Left lung (tissue), 10 donors: Measurements from ENCODE around the gene TNK2. TPM values are rescaled to one million over a fixed set of nuclear protein-coding genes. Genes with fewer than 3 reads are reported as not detected.
"Not testable (repeated sequence)": the region's sequence is repeated elsewhere in the genome, so short reads cannot be mapped to it uniquely, and the experiment has no call there.

Source experiments
- ATAC-seq: fragments of 200-7000 bp; cut with Tn5 transposase; one replicate; pipeline ENCODE4 v1.9.1; 2020; ENCODE audit warnings: moderate library complexity
- DNase-seq, 4 donors: peaks; one replicate each; pipeline ENCODE4 v3.0.0-alpha.2; 2013 to 2020
- H3K27ac ChIP-seq, 2 donors: fragments of 200-600 bp; sonication (generic) in 1 of 2; one replicate each; pipeline versions ENCODE4 v1.5.0 to v1.8.0; 2020 to 2021
- H3K27me3 ChIP-seq, 2 donors: fragments of 200-600 bp; sonication (generic) in 1 of 2; one replicate each; pipeline versions ENCODE4 v1.5.0 to v1.8.0; 2020 to 2021
- H3K36me3 ChIP-seq, 2 donors: fragments of 200-600 bp; sonication (generic) in 1 of 2; one replicate each; pipeline versions ENCODE4 v1.5.0 to v1.8.0; 2020 to 2021
- H3K4me1 ChIP-seq, 2 donors: fragments of 200-600 bp; one replicate each; pipeline ENCODE4 v1.8.0; 2021
- H3K4me3 ChIP-seq, 2 donors: fragments of 200-600 bp; sonication (generic) in 1 of 2; one replicate each; pipeline versions ENCODE4 v1.5.0 to v1.8.0; 2020 to 2021; ENCODE audit warnings: mild to moderate bottlenecking in 1 of 2
- H3K9me3 ChIP-seq, 2 donors: fragments of 200-600 bp; sonication (generic) in 1 of 2; one replicate each; pipeline versions ENCODE4 v1.5.0 to v1.8.0; 2020 to 2021
- CTCF ChIP-seq, 2 donors: fragments of 200-600 bp; sonication (generic) in 1 of 2; IDR thresholded peaks; one replicate each; pipeline versions ENCODE4 v1.5.0 to v1.8.0; 2021; ENCODE audit warnings: antibody characterized with exemption in 2 of 2
- intact Hi-C, 2 donors: fragments of 100-400 bp; cut with DNase I; formaldehyde crosslinking; loops; one replicate each; pipeline versions ENCODE4 v1.11.2 to v1.14.2; 2022
- polyA plus RNA-seq, 6 donors: library from polyadenylated mRNA; unstranded; fragments of 120-200 nt; gene quantifications; one replicate each; pipeline ENCODE4 v1.2.1, GENCODE V29; 2013; ENCODE audit not compliant: insufficient read length in 6 of 6
- total RNA-seq, 2 donors: library from RNA; stranded (reverse); fragmentation: NEBNext Ultra II Directional; extraction: Animal tissue kit (Norgen Biotek cat#: 25700); gene quantifications; one replicate each; pipeline ENCODE4 v1.2.1, GENCODE V29; 2021
- donor health status: DM: no; HTN: yes; CAD: no.
- donor health status: DM: no; HTN: no; CAD: no.

The TNK2 gene
- total and polyA plus RNA-seq, 8 donors: 49.7 to 75.7 (median 58.2) TPM

- no peak for ATAC-seq
- no peak overlapping the region for H3K27ac ChIP-seq
Observed at GRCh38 chr3:195875482-195876236, 32.7 kb downstream of the TNK2 start.

GRCh38 chr3:195873971-195874370 lies 34.4 kb downstream of the TNK2 start:
- ATAC-seq: peak; percentile 39
- H3K4me1 ChIP-seq: peaks cover 0 to 15% of the 10 kb centered on the region in 2 donors
- peak overlapping the region in 1 of 2 donors; percentile 20 for H3K27ac ChIP-seq

More at GRCh38 chr3:195875482-195876236, 32.7 kb downstream of the TNK2 start:
- no peaks in the 10 kb centered on the region for H3K27me3 ChIP-seq
- no peaks in the 10 kb centered on the region for H3K9me3 ChIP-seq
- intact Hi-C loops: no loop called here
- no peak for TF ChIP-seq CTCF (IDR thresholded peaks at IDR 0.05)
- H3K4me3 ChIP-seq: no peak overlapping the region
- DNase-seq: no peak
- H3K36me3 ChIP-seq: peaks cover 0 to 87% of the 10 kb centered on the region in 2 donors
- peaks cover 0 to 15% of the 10 kb centered on the region in 2 donors for H3K4me1 ChIP-seq

GRCh38 chr3:195873281-195873887 lies 35.0 kb downstream of the TNK2 start:
- peak overlapping the region in 1 of 2 donors; percentile 18 for H3K4me3 ChIP-seq
- peak in 2 of 4 donors; percentile 60 to 77 for DNase-seq
- intact Hi-C loops: no loop called here
- H3K9me3 ChIP-seq: no peaks in the 10 kb centered on the region
- TF ChIP-seq CTCF (IDR thresholded peaks at IDR 0.05): no peak
- no peaks in the 10 kb centered on the region for H3K27me3 ChIP-seq
- H3K36me3 ChIP-seq: peaks cover 0 to 92% of the 10 kb centered on the region in 2 donors
- peak overlapping the region; percentile 50 to 79 for H3K27ac ChIP-seq
- H3K4me1 ChIP-seq: peaks cover 0 to 15% of the 10 kb centered on the region in 2 donors
- ATAC-seq: peak; percentile 59

More at GRCh38 chr3:195873971-195874370, 34.4 kb downstream of the TNK2 start:
- no peak for TF ChIP-seq CTCF (IDR thresholded peaks at IDR 0.05)
- peak in 1 of 4 donors; percentile 79 for DNase-seq
- intact Hi-C loops: no loop called here
- Histone ChIP-seq H3K9me3 (no peaks in the 10 kb centered on the region), H3K4me3 (peak overlapping the region in 1 of 2 donors; percentile 18), H3K27me3 (no peaks in the 10 kb centered on the region), H3K36me3 (peaks cover 0 to 92% of the 10 kb centered on the region in 2 donors)

- H3K27me3 ChIP-seq: no peaks in the 10 kb centered on the region
- ATAC-seq (peak; percentile 74), DNase-seq (peak in 3 of 4 donors; percentile 71 to 78 (median 76))
- no peak for TF ChIP-seq CTCF (IDR thresholded peaks at IDR 0.05)
- peak overlapping the region in 1 of 2 donors; percentile 18 for H3K4me3 ChIP-seq
- H3K9me3 ChIP-seq: no peaks in the 10 kb centered on the region
- intact Hi-C loops: no loop called here
- peak overlapping the region; percentile 50 to 79 for H3K27ac ChIP-seq
- peaks cover 0 to 15% of the 10 kb centered on the region in 2 donors for H3K4me1 ChIP-seq
- H3K36me3 ChIP-seq: peaks cover 0 to 92% of the 10 kb centered on the region in 2 donors
Observed at GRCh38 chr3:195872800-195873199, 35.6 kb downstream of the TNK2 start.

GRCh38 chr3:195872097-195872496 lies 36.3 kb downstream of the TNK2 start:
- intact Hi-C loops: no loop called here
- peaks cover 0 to 10% of the 10 kb centered on the region in 2 donors for H3K4me1 ChIP-seq
- peak overlapping the region in 1 of 2 donors; percentile 79 for H3K27ac ChIP-seq
- TF ChIP-seq CTCF (IDR thresholded peaks at IDR 0.05): no peak
- peak overlapping the region in 1 of 2 donors; percentile 18 for H3K4me3 ChIP-seq
- DNase-seq (no peak), ATAC-seq (no peak)
- no peaks in the 10 kb centered on the region for H3K9me3 ChIP-seq
- no peaks in the 10 kb centered on the region for H3K27me3 ChIP-seq
- peaks cover 0 to 92% of the 10 kb centered on the region in 2 donors for H3K36me3 ChIP-seq

- H3K27me3 ChIP-seq, H3K27ac ChIP-seq, H3K9me3 ChIP-seq, intact Hi-C loops, ATAC-seq, DNase-seq, H3K4me1 ChIP-seq, H3K4me3 ChIP-seq: not testable (repeated sequence)
- peaks cover 0 to 92% of the 10 kb centered on the region in 2 donors for H3K36me3 ChIP-seq
Observed at GRCh38 chr3:195871686-195872085, 36.7 kb downstream of the TNK2 start.
